H9 (cell line): ENCODE measurements around the gene DNAI4. TPM values are rescaled to one million over a fixed set of nuclear protein-coding genes. Genes with fewer than 3 reads are reported as not detected.

Experiments used
- DNase-seq: peaks from one replicate; pipeline ENCODE4 v3.0.0-alpha.2; 2017
- H2AFZ ChIP-seq: one replicate; pipeline ENCODE4 v1.6.1; 2013; ENCODE audit warnings: mild to moderate bottlenecking, low read length, control low read depth, moderate library complexity
- H2AK5ac ChIP-seq: 2 replicates; pipeline ENCODE4 v1.6.1; 2013; ENCODE audit warnings: low read length, control low read depth, mixed read lengths; ENCODE audit not compliant: insufficient read length
- H2BK120ac ChIP-seq: one replicate; pipeline ENCODE4 v1.6.1; 2013; ENCODE audit warnings: low read depth, mild to moderate bottlenecking, low read length, control low read depth, inconsistent platforms; ENCODE audit not compliant: poor library complexity, severe bottlenecking
- H2BK12ac ChIP-seq: 2 replicates; pipeline ENCODE4 v1.6.1; 2013; ENCODE audit warnings: low read length, control low read depth, mixed read lengths, low read depth; ENCODE audit not compliant: insufficient read length
- H2BK15ac ChIP-seq: 2 replicates; pipeline ENCODE4 v1.6.1; 2013; ENCODE audit warnings: low read depth, low read length, control low read depth
- H2BK20ac ChIP-seq: one replicate; pipeline ENCODE4 v1.6.1; 2013; ENCODE audit warnings: low read depth, mild to moderate bottlenecking, low read length, control low read depth, inconsistent platforms; ENCODE audit not compliant: poor library complexity, severe bottlenecking
- H2BK5ac ChIP-seq: 2 replicates; pipeline ENCODE4 v1.6.1; 2013; ENCODE audit warnings: low read length, control low read depth, mixed read lengths; ENCODE audit not compliant: insufficient read length
- H3K14ac ChIP-seq: 2 replicates; pipeline ENCODE4 v1.6.1; 2013; ENCODE audit warnings: low read length, control low read depth; ENCODE audit not compliant: insufficient read depth
- H3K18ac ChIP-seq: 2 replicates; pipeline ENCODE4 v1.6.1; 2013; ENCODE audit warnings: low read depth, mild to moderate bottlenecking, mixed read lengths, low read length, control low read depth; ENCODE audit not compliant: insufficient read length
- H3K23ac ChIP-seq: 2 replicates; pipeline ENCODE4 v1.6.1; 2013; ENCODE audit warnings: low read length, control low read depth, mixed read lengths, low read depth; ENCODE audit not compliant: insufficient read length
- H3K23me2 ChIP-seq: 2 replicates; pipeline ENCODE4 v1.6.1; 2013; ENCODE audit warnings: low read depth, mild to moderate bottlenecking, mixed read lengths, low read length, control low read depth; ENCODE audit not compliant: insufficient read length, poor library complexity, severe bottlenecking
- H3K27ac ChIP-seq: 2 replicates; pipeline ENCODE4 v1.5.1; 2013; ENCODE audit warnings: low read length, control low read depth, mixed read lengths, low read depth; ENCODE audit not compliant: insufficient read length
- H3K27me3 ChIP-seq: 2 replicates; pipeline ENCODE4 v1.6.1; 2013; ENCODE audit warnings: low read length, control low read depth, inconsistent platforms; ENCODE audit not compliant: insufficient read depth
- H3K4ac ChIP-seq: 2 replicates; pipeline ENCODE4 v1.6.1; 2013; ENCODE audit warnings: low read depth, mild to moderate bottlenecking, control low read depth, inconsistent platforms, low read length, moderate library complexity
- H3K4me1 ChIP-seq: 2 replicates; pipeline ENCODE4 v1.6.1; 2013; ENCODE audit warnings: low read length, control low read depth, inconsistent platforms; ENCODE audit not compliant: insufficient read depth
- H3K4me2 ChIP-seq: 2 replicates; pipeline ENCODE4 v1.6.1; 2013; ENCODE audit warnings: low read length, control low read depth, mixed read lengths; ENCODE audit not compliant: insufficient read length, insufficient read depth
- H3K56ac ChIP-seq: 2 replicates; pipeline ENCODE4 v1.6.1; 2013; ENCODE audit warnings: low read depth, mild to moderate bottlenecking, mixed read lengths, low read length, control low read depth; ENCODE audit not compliant: insufficient read length
- H3K79me1 ChIP-seq: 2 replicates; pipeline ENCODE4 v1.6.1; 2013; ENCODE audit warnings: low read depth, mild to moderate bottlenecking, moderate library complexity, low read length, control low read depth, inconsistent platforms; ENCODE audit not compliant: insufficient read depth, poor library complexity, severe bottlenecking
- H3K79me2 ChIP-seq: 2 replicates; pipeline ENCODE4 v1.6.1; 2013; ENCODE audit warnings: low read length, control low read depth, inconsistent platforms; ENCODE audit not compliant: insufficient read depth
- H3K9ac ChIP-seq: 2 replicates; pipeline ENCODE4 v1.6.1; 2013; ENCODE audit warnings: low read length, control low read depth, mixed read lengths; ENCODE audit not compliant: insufficient read length; ENCODE audit errors: extremely low read depth
- H3K9me3 ChIP-seq: one replicate; pipeline ENCODE4 v1.6.1; 2013; ENCODE audit warnings: low read depth, low read length, inconsistent platforms; ENCODE audit not compliant: control insufficient read depth
- H3T11ph ChIP-seq: one replicate; pipeline ENCODE4 v1.6.1; 2013; ENCODE audit warnings: mild to moderate bottlenecking, low read length, control low read depth, inconsistent platforms
- H4K20me1 ChIP-seq: one replicate; pipeline ENCODE4 v1.6.1; 2013; ENCODE audit not compliant: control insufficient read depth, insufficient read length, insufficient read depth
- H4K5ac ChIP-seq: 2 replicates; pipeline ENCODE4 v1.6.1; 2013; ENCODE audit warnings: low read depth, mild to moderate bottlenecking, mixed read lengths, low read length, control low read depth; ENCODE audit not compliant: insufficient read length
- H4K8ac ChIP-seq: replicated peaks from 2 replicates; pipeline ENCODE4 v1.6.1; 2013; ENCODE audit warnings: low read length, control low read depth, mixed read lengths, low read depth; ENCODE audit not compliant: insufficient read length
- H4K91ac ChIP-seq: 2 replicates; pipeline ENCODE4 v1.6.1; 2013; ENCODE audit warnings: low read depth, mild to moderate bottlenecking, moderate library complexity, mixed read lengths, low read length, control low read depth; ENCODE audit not compliant: insufficient read length
- H3K27ac Mint-ChIP-seq, 3 experiments: 2 replicates in 2 of 3; 3 replicates in 1 of 3; pipeline ENCODE4 v1.8.0; 2020 to 2021; ENCODE audit warnings: mixed read lengths in 3 of 3, mild to moderate bottlenecking in 1 of 3, moderate library complexity in 1 of 3
- H3K27me3 Mint-ChIP-seq: 2 replicates; pipeline ENCODE4 v1.8.0; 2021; ENCODE audit warnings: low read depth, mild to moderate bottlenecking, moderate library complexity, mixed read lengths
- H3K36me3 Mint-ChIP-seq, 3 experiments: 2 replicates in 2 of 3; 3 replicates in 1 of 3; pipeline ENCODE4 v1.8.0; 2020 to 2021; ENCODE audit warnings: low read depth in 3 of 3, mixed read lengths in 3 of 3; ENCODE audit not compliant: insufficient read depth in 1 of 3
- H3K4me1 Mint-ChIP-seq, 2 experiments: 2 replicates each; pipeline ENCODE4 v1.8.0; 2020; ENCODE audit warnings: mixed read lengths in 2 of 2
- H3K4me3 Mint-ChIP-seq, 2 experiments: 2 replicates in 1 of 2; 3 replicates in 1 of 2; pipeline ENCODE4 v1.8.0; 2020 to 2021; ENCODE audit warnings: mild to moderate bottlenecking in 2 of 2, mixed read lengths in 2 of 2, moderate library complexity in 1 of 2
- H3K9me3 Mint-ChIP-seq, 2 experiments: 2 replicates in 1 of 2; 3 replicates in 1 of 2; pipeline ENCODE4 v1.8.0; 2020; ENCODE audit warnings: mild to moderate bottlenecking in 2 of 2, mixed read lengths in 2 of 2, moderate library complexity in 1 of 2
- CTCF ChIP-seq: fragments of 200-600 bp; sonication (generic); conservative IDR thresholded peaks from 3 replicates; pipeline ENCODE4 v1.8.0; 2021; ENCODE audit warnings: antibody characterized with exemption, mild to moderate bottlenecking
- WGBS: extraction: QIAGEN DNeasy Blood & Tissue Kit; methylation state at CpG from one replicate; pipeline ENCODE4 v1.1.7; 2013; ENCODE audit warnings: missing lambda C conversion rate, low lambda C conversion rate, mixed read lengths; ENCODE audit not compliant: insufficient read length; ENCODE audit errors: extremely low coverage; 5-methylcytosine and 5-hydroxymethylcytosine counted together
- total RNA-seq: library from RNA; stranded (reverse); gene quantifications from 2 replicates; pipeline ENCODE4 v1.2.1, GENCODE V29; 2021

DNAI4 gene
- total RNA-seq, 1 experiment from 2014 or later, result 1.4 TPM

- H3K4me1 Mint-ChIP-seq, result no peaks in the 10 kb centered on the region
- Histone ChIP-seq H2BK20ac (no peak overlapping the region), H2BK120ac (no peak overlapping the region), H3K18ac (no peak overlapping the region), H3K23ac (no peak overlapping the region), H4K8ac (no peak overlapping the region), H3K4ac (no peak overlapping the region), H2BK15ac (no peak overlapping the region), H4K5ac (no peak overlapping the region), H3K14ac (no peak overlapping the region), H3K9ac (no peak overlapping the region), H2AFZ (no peak overlapping the region), H3K27ac (no peak overlapping the region), H4K20me1 (no peaks in the 10 kb centered on the region), H3K9me3 (peaks cover 7% of the 10 kb centered on the region), H2BK12ac (no peak overlapping the region), H3K79me2 (no peaks in the 10 kb centered on the region), H3K4me2 (no peak overlapping the region), H3K23me2 (no peaks in the 10 kb centered on the region), H4K91ac (no peak overlapping the region), H3K56ac (no peak overlapping the region), H3K79me1 (no peaks in the 10 kb centered on the region), H3K27me3 (no peaks in the 10 kb centered on the region), H3T11ph (no peak overlapping the region), H2BK5ac (no peak overlapping the region), H2AK5ac (no peak overlapping the region), H3K4me1 (no peaks in the 10 kb centered on the region)
- H3K27me3 Mint-ChIP-seq, result no peaks in the 10 kb centered on the region
- WGBS, result no CpG with 5 or more reads among the region's 2 CpGs
- DNase-seq, result no peak
- peaks cover 23 to 33% of the 10 kb centered on the region in 2 experiments for H3K9me3 Mint-ChIP-seq
- no peak overlapping the region for H3K4me3 Mint-ChIP-seq
- peaks cover 7 to 18% (median 7%) of the 10 kb centered on the region in 3 experiments for H3K36me3 Mint-ChIP-seq
- no peak for TF ChIP-seq CTCF
- H3K27ac Mint-ChIP-seq, result no peak overlapping the region
These were observed 145.1 kb downstream of the DNAI4 start for GRCh38 chr1:66779475-66780078.
